ENCODE measurements around the gene PRM1.

The PRM1 gene

GRCh38 chr16:11280616-11281522, at the start of gene PRM1:
PRM1 (minus strand) TSS chr16:11281330; CDS start chr16:11281238, 92 bp downstream.
- DNase-seq: no peak

GRCh38 chr16:11330526-11331237, 49.6 kb upstream of the PRM1 start:
- no peak for DNase-seq

GRCh38 chr16:11329891-11330290, 48.8 kb upstream of the PRM1 start:
- no peak for DNase-seq

GRCh38 chr16:11329071-11329491, 48.0 kb upstream of the PRM1 start:
- DNase-seq: no peak

DNA sequence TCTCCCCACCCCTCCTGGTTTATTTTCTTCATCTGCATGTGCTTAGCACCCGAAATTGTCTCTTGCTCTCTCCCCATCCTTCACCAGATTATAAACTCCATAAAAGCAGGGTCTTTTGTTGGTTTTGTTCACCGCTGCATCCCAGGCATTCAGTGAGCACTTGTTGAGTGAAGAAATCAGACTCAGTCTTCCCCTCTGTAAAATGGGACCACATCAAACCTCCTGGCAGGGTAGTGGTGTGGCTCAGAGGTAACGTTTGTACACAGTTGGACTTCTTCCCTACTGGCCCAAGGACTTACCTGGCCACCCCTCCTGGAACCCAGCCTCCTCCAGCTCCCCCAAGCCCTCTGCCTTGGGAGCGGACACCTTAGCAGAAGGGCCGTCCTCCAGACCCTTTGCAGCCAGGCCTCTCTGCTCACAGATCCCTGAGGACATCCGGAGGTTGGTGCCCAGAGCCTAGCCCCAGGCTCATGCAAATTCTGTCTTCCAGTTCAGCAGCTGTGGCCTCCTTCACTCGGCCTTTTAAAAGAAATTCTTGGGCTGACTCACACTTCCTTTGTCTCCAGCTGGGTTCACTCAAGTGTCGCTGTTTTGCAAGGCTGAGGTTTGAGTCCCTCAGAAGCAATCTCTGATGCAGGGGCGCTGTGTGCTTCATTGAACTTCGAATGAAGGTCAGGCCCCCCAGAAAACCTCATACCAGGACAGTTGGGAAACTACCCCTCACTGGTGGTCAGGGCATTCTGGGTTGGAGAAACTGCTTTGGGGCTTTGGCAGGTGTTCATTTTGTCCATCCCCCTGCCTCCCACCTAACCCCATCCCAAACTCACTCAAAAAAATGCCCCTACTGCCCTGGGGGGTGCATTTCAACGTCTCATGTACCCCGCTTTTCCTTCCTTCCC, 47.3 kb upstream of the PRM1 start:
- DNase-seq: no peak

DNA sequence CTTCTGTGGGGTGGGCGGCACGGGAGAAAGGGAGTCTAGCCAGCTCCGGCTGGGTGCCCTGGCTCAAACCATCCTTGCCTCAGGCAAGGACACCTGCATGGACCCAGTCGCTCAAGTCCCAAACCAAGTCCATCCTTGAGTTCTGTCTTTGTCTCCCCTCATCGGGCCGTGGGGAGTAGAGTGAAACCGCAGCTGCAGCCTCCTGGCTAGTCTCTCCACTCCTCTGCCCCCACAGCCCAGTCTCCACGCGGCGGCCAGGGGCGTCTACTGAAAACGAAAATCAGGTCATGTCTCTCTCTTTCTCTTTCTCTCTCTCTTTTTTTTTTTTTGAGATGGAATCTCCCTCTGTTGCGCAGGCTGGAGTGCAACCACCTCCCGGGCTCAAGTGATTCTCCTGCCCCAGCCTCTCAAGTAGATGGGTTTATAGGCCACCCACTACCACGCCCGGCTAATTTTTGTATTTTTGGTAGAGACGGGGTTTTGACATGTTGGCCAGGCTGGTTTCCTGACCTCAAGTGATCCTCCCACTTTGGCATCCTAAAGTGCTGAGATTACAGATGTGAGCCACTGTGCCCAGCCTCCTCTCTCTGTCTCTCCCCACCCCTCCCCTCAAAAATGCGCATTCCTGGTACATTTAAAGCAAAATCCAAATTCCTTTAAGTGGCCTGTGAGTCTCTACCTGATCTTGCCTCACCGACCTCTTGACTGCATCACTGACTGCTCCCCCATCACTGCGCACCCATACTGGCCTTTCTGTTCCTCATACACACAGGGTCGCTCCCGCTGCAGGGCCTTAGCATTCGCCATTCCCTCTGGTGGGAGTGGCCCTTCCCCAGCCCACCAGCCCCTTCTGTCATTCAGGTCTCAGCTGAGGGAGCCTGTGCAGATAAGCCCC, 46.4 kb upstream of the PRM1 start:
- no peak for DNase-seq

GRCh38 chr16:11326737-11327276, 45.7 kb upstream of the PRM1 start:
- no peak for DNase-seq

DNA sequence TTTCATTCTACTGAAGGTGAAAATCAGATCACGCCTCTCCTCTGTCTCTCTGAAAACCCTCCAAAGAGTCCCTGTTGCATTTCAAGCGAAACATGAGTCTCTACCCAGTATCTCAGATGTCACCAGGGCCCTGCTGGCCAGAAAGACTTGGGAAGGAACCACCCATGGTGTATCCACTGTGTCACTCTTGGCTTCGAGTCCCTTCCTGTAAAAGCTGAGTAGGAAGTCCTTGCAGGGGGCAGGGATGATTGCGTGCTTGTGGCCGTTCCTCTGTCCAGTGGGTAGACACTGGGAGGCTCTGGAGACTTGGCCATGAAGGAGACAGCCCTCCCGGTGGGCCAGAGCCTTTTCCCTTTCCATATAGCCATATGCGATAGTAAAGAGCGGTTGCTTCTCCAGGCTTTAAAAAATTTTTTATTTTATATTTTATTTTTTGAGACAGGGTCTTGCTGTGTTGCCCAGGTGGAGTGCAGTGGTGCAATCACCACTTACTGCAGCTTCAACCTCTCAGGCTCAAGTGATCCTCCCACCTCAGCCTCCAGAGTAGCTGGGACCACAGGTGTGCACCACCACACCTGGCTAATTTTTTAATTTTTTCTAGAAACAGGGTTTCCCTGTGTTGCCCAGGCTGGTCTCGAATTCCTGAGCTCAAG, 45.1 kb upstream of the PRM1 start:
- no peak for DNase-seq

DNA sequence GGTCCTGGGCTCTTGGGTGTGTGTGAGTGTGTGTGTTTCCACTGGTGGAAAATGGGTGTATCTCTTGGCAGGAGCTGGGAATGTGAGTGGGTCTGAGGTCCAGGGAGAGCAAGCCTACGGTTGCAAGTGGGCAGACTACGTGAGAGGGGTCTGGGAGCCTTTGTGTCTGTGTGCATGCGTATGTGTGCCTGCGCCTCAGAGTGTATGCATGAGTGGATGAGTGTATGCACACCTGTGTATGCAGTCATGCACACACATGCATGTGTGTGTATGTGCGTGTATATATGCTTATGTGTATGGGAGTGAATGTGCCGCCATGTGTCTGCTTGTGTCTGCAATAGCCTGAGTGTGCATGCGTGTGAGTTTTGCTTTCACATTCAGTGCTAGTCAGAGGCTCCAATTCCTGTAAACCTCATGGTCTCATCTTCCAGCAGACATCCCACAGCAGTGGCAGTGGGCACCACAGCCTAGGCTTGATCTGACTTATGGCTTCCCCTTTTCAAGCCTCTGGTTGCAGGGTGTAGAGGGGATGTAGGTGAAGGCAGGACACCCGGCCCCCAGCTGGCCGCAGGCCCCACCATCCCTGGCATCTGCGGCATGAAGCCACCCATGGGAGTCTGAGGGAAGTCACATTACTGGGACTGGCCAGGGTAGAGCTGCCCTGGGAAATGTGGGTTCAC, 44.4 kb upstream of the PRM1 start:
- no peak for DNase-seq

GRCh38 chr16:11323551-11324336, 42.6 kb upstream of the PRM1 start:
- DNase-seq: no peak

DNA sequence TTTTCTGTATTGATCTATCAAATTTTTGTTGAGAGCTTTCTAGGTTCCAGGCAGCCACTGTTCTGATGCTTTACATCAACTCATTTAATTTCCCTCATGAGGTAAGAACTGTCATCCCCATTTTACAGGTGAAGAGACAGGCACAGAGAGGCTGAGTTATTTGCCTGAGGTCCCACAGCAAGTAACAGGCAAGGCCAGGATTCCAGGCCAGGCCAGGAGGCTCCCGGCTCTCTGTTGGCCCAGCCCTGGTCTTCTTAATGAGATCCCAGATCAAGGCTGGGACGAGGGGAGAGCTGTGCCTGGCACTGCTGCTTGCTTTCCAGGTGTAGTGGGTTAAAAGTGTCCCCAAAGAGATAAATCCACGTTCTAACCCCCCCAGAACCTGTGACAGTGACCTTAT, 41.7 kb upstream of the PRM1 start:
- no peak for DNase-seq

DNA sequence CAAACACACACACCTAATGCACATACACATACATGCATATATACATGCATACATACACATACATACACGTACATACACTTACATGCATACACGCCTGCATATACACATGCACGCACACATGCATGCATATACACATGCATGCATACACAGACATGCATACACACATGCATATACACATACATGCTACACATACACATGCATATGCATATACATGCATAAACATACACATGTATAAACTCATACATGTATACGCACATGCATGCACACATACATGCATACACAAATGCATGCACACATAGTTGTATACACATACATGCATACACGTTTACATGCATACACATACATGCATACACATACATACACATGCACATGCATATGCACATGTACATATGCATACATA, 40.5 kb upstream of the PRM1 start:
- no peak for DNase-seq

DNA sequence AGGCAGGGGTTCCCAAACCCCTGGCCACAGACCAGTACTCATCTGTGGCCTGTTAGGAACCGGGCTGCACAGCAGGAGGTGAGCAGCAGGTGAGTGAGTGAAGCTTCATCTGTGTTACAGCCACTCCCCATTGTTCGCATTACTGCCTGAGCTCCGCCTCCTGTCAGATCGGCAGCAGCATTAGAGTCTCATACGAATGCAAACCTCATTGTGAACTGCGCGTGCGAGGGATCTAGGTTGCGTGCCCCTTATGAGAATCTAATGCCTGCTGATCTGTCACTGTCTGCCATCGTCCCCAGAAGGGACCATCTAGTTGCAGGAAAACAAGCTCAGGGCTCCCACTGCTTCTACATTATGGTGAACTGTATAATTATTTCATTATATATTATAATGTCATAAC, 39.0 kb upstream of the PRM1 start:
- no peak for DNase-seq

- no peak for DNase-seq
These were observed 38.5 kb upstream of the PRM1 start for GRCh38 chr16:11319529-11320146.

GRCh38 chr16:11318817-11319216, 37.7 kb upstream of the PRM1 start:
- DNase-seq: no peak

GRCh38 chr16:11316331-11317015, 35.3 kb upstream of the PRM1 start:
- DNase-seq: no peak

DNA sequence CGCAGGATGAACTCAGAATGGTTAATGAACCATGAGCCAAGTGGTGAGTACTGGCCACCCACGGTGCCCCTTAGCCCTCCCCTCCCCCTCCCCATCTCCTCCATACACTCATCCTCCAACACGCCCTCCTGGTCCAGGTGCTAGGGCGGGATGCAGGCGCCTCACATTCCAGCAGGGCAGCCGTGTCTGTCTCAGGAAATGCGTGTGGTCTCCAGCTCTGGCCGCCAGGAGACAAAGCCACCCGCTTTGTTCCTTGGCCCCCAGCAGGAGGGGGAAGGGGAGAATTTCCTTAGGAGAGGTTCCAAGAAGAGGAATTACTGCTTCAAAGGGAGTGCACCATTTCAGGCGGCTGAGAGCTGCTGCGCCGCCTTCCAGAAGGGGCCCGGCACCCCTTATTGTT, 34.4 kb upstream of the PRM1 start:
- DNase-seq: no peak

DNA sequence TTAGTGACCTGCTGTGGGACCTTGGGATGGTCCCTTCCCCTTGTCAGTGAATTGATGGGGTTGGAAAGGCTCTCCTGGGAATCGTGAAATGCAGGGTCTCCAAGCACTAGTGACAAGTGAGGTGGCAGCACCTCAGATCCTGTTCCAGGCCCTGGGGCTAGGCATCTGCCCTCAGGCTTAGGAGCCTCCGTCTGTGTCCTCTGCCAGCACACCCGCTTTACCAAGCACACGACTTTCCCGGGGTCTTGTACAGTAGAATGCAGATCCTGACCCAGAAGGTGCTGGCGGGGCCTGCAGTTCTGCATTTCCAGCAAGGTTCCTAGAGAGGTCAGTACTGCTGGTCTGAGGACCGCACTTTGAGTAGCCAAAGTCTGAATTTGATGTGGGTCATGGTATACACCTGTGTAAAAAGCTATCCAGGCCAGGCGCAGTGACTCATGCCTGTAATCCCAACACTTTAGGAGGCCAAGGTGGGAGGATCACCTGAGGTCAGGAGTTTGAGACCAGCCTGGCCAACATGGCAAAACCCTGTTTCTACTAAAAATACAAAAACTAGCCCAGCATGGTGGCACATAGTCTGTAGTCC, 33.3 kb upstream of the PRM1 start:
- no peak for DNase-seq

Measured in NCI-H2029 treated with DMSO at 0.1 percent for 48 hours (cell line).